Peyer's patch (tissue), 4 donors: ENCODE results near the gene SMDT1.

ENCODE experiments used
- POLR2A ChIP-seq, 2 donors: fragments of 450-650 bp; IDR thresholded peaks; one replicate each; pipeline ENCODE4 v1.5.1; 2017; ENCODE audit warnings: antibody characterized with exemption in 2 of 2, mild to moderate bottlenecking in 2 of 2, moderate library complexity in 2 of 2
- TF ChIP-seq, protein P1 (sequence below), 6 experiments: fragments of 450-650 bp in 4 of 6; fragments of 200-600 bp in 2 of 6; sonication (generic) in 1 of 6; IDR thresholded peaks; one replicate each; pipeline ENCODE4 v1.5.1; 2017 to 2019; ENCODE audit warnings: antibody characterized with exemption in 6 of 6, mild to moderate bottlenecking in 3 of 6, moderate library complexity in 1 of 6

- TF ChIP-seq, protein P1, sequence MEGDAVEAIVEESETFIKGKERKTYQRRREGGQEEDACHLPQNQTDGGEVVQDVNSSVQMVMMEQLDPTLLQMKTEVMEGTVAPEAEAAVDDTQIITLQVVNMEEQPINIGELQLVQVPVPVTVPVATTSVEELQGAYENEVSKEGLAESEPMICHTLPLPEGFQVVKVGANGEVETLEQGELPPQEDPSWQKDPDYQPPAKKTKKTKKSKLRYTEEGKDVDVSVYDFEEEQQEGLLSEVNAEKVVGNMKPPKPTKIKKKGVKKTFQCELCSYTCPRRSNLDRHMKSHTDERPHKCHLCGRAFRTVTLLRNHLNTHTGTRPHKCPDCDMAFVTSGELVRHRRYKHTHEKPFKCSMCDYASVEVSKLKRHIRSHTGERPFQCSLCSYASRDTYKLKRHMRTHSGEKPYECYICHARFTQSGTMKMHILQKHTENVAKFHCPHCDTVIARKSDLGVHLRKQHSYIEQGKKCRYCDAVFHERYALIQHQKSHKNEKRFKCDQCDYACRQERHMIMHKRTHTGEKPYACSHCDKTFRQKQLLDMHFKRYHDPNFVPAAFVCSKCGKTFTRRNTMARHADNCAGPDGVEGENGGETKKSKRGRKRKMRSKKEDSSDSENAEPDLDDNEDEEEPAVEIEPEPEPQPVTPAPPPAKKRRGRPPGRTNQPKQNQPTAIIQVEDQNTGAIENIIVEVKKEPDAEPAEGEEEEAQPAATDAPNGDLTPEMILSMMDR (IDR thresholded peaks at IDR 0.05) = peak in 2 of 6 experiments; percentile 6 to 10
- no peak for TF ChIP-seq POLR2A (IDR thresholded peaks at IDR 0.05)
Measured at GRCh38 chr22:42114721-42115120, 35.2 kb downstream of the SMDT1 start.
